Liver (tissue), 4 donors: ENCODE measurements around the gene TM4SF1. TPM values are rescaled to one million over a fixed set of nuclear protein-coding genes. Genes with fewer than 3 reads are reported as not detected.

Experiments used
- polyA plus RNA-seq, 2 donors: library from polyadenylated mRNA; stranded (reverse) in 1 of 2; unstranded in 1 of 2; fragments of 200-250 nt in 1 of 2; fragments of >200 nt in 1 of 2; fragmentation: Nextera tagmentation in 1 of 2; extraction: Ambion mirVana in 1 of 2; gene quantifications; one replicate each; pipeline versions ENCODE4 v1.2.1 to v1.2.3, GENCODE V29; 2013 to 2015
- total RNA-seq, 2 donors: library from RNA; depleted of rRNA; stranded (reverse); fragments of >200 nt; gene quantifications; one replicate each; pipeline ENCODE4 v1.2.3, GENCODE V29; 2014
- donor health status: healthy.
- donor health status: healthy.
- donor health status: healthy.

TM4SF1 gene
- total and polyA plus RNA-seq, 4 donors: 20.0 to 31.5 (median 25.1) TPM

Other genes with a start within 250 kb of the TM4SF1 start
- gene HPS3, start 248.0 kb downstream of the TM4SF1 start, total RNA-seq: 1 to 10 TPM; 6.5 to 9.9 TPM
- 1 to 10 TPM; 4.4 to 8.9 TPM for gene HPS3, start 248.0 kb downstream of the TM4SF1 start, polyA plus RNA-seq
- gene CP, start 155.8 kb downstream of the TM4SF1 start, total RNA-seq: 1,000 to 10,000 TPM; 1,260 to 1,748 TPM
- gene CP, start 155.8 kb downstream of the TM4SF1 start, polyA plus RNA-seq: 1,000 to 10,000 TPM in 1 of 2 donors, 100 to 1,000 TPM in 1; 565 to 1,294 TPM
- gene TM4SF18, start 44.0 kb downstream of the TM4SF1 start, total RNA-seq: 10 to 100 TPM in 1 of 2 donors, 1 to 10 TPM in 1; 5.1 to 12.6 TPM
- 1 to 10 TPM; 4.9 to 7.7 TPM for gene TM4SF18, start 44.0 kb downstream of the TM4SF1 start, polyA plus RNA-seq
- 100 to 1,000 TPM; 184 to 230 TPM for gene TM4SF4, start 97.0 kb upstream of the TM4SF1 start, total RNA-seq
- 100 to 1,000 TPM; 201 to 215 TPM for gene TM4SF4, start 97.0 kb upstream of the TM4SF1 start, polyA plus RNA-seq